Measurements from ENCODE around the gene TAC3.
"Not testable (repeated sequence)": the region's sequence is repeated elsewhere in the genome, so short reads cannot be mapped to it uniquely, and the experiment has no call there.

- TF ChIP-seq TAF1 (IDR thresholded peaks at IDR 0.05; ENCODE audit: low read depth, low read length); POLR2A (IDR thresholded peaks at IDR 0.05; ENCODE audit: low read depth, low read length); POLR2AphosphoS5 (IDR thresholded peaks at IDR 0.05; ENCODE audit: low read depth, low read length); PAX5 (IDR thresholded peaks at IDR 0.05; ENCODE audit: insufficient read depth, low read length, severe bottlenecking); POU2F2 (IDR thresholded peaks at IDR 0.05; ENCODE audit: low read depth, low read length): not testable (repeated sequence)
These were observed 42.1 kb downstream of the TAC3 start for GRCh38 chr12:56974224-56974623.

All from GM12891 (cell line).